Gastroesophageal sphincter (tissue), 4 donors: ENCODE results near the gene CNNM2. TPM values are rescaled to one million over a fixed set of nuclear protein-coding genes. Genes with fewer than 3 reads are reported as not detected.

Experiments used
- ATAC-seq: fragments of 150-250 bp; one replicate; pipeline ENCODE4 v1.9.1; 2016; ENCODE audit warnings: mild to moderate bottlenecking, moderate library complexity
- H3K27ac ChIP-seq, 4 donors: fragments of 200-600 bp; sonication (generic) in 3 of 4; 1 replicate in 3 of 4; 2 replicates in 1 of 4; pipeline ENCODE4 v1.5.1; 2016 to 2019
- H3K27me3 ChIP-seq: fragments of 200-600 bp; sonication (generic); one replicate; pipeline ENCODE4 v1.5.1; 2019
- H3K36me3 ChIP-seq, 2 donors: fragments of 200-600 bp; sonication (generic); one replicate each; pipeline ENCODE4 v1.5.1; 2019; ENCODE audit warnings: control low read depth in 1 of 2
- H3K4me1 ChIP-seq, 3 donors: fragments of 200-600 bp; sonication (generic); 1 replicate in 2 of 3; 2 replicates in 1 of 3; pipeline ENCODE4 v1.5.1; 2016 to 2019; ENCODE audit warnings: control low read depth in 2 of 3
- H3K4me3 ChIP-seq, 2 donors: fragments of 200-600 bp; sonication (generic); one replicate each; pipeline ENCODE4 v1.5.1; 2019; ENCODE audit warnings: mild to moderate bottlenecking in 1 of 2, moderate library complexity in 1 of 2
- H3K9me3 ChIP-seq, 3 donors: fragments of 200-600 bp; sonication (generic); one replicate each; pipeline ENCODE4 v1.5.1; 2017 to 2019; ENCODE audit warnings: control low read depth in 2 of 3
- CTCF ChIP-seq, 4 experiments: fragments of 200-600 bp in 2 of 4; fragments of 450-650 bp in 2 of 4; sonication (generic) in 1 of 4; IDR thresholded peaks; one replicate each; pipeline ENCODE4 v1.5.1; 2017 to 2019; ENCODE audit warnings: antibody characterized with exemption in 4 of 4, mild to moderate bottlenecking in 2 of 4, moderate library complexity in 2 of 4
- EP300 ChIP-seq: sonication (generic); formaldehyde crosslinking; IDR thresholded peaks from one replicate; pipeline ENCODE4 v1.6.1; 2017; ENCODE audit warnings: antibody characterized with exemption, mild to moderate bottlenecking
- POLR2A ChIP-seq, 2 donors: fragments of 450-650 bp; IDR thresholded peaks; one replicate each; pipeline ENCODE4 v1.6.1; 2017; ENCODE audit warnings: antibody characterized with exemption in 2 of 2, mild to moderate bottlenecking in 2 of 2, moderate library complexity in 1 of 2
- POLR2AphosphoS5 ChIP-seq: sonication (generic); formaldehyde crosslinking; IDR thresholded peaks from one replicate; pipeline ENCODE4 v1.6.1; 2017; ENCODE audit warnings: antibody characterized with exemption
- WGBS, 2 donors: methylation state at CpG; one replicate each; pipeline ENCODE4 v1.1.5; 2018; ENCODE audit warnings: low coverage in 1 of 2; 5-methylcytosine and 5-hydroxymethylcytosine counted together
- total RNA-seq, 4 donors: library from RNA; depleted of rRNA; stranded (reverse); fragments of >200 nt; gene quantifications; one replicate each; pipeline ENCODE4 v1.1.0, GENCODE V29; 2016

CNNM2 gene
- total RNA-seq, 4 donors from 2014 or later: 3.8 to 10.7 (median 7.5) TPM

GRCh38 chr10:102946992-102947391, 28.9 kb downstream of the CNNM2 start:
- Histone ChIP-seq H3K4me3 (no peak overlapping the region), H3K27me3 (no peaks in the 10 kb centered on the region), H3K36me3 (no peaks in the 10 kb centered on the region), H3K4me1 (no peaks in the 10 kb centered on the region), H3K27ac (no peak overlapping the region), H3K9me3 (no peaks in the 10 kb centered on the region)
- ATAC-seq: no peak
- no peak for TF ChIP-seq POLR2A (IDR thresholded peaks at IDR 0.05)
- TF ChIP-seq POLR2AphosphoS5: no peak
- TF ChIP-seq EP300: no peak
- TF ChIP-seq CTCF (IDR thresholded peaks at IDR 0.05): no peak
- 68 to 69% methylated on average over 2 of the region's 2 CpGs for WGBS, 2 donors

GRCh38 chr10:102948176-102948575, 30.1 kb downstream of the CNNM2 start:
- no peaks in the 10 kb centered on the region for H3K27me3 ChIP-seq
- 90 to 95% methylated on average over 3 to 4 of the region's 4 CpGs for WGBS, 2 donors
- no peaks in the 10 kb centered on the region for H3K36me3 ChIP-seq
- H3K4me1 ChIP-seq: no peaks in the 10 kb centered on the region
- no peak for ATAC-seq
- no peak overlapping the region for H3K27ac ChIP-seq
- no peaks in the 10 kb centered on the region for H3K9me3 ChIP-seq
- no peak overlapping the region for H3K4me3 ChIP-seq
- TF ChIP-seq CTCF (IDR thresholded peaks at IDR 0.05) (no peak), EP300 (no peak), POLR2A (IDR thresholded peaks at IDR 0.05) (no peak), POLR2AphosphoS5 (no peak)

- no peak for ATAC-seq
- TF ChIP-seq EP300 (no peak), POLR2AphosphoS5 (no peak), CTCF (IDR thresholded peaks at IDR 0.05) (no peak), POLR2A (IDR thresholded peaks at IDR 0.05) (no peak)
- WGBS, 2 donors: 96 to 97% methylated on average over 3 of the region's 3 CpGs
Observed at GRCh38 chr10:102948786-102949185, 30.7 kb downstream of the CNNM2 start.

GRCh38 chr10:102949916-102950315, 31.8 kb downstream of the CNNM2 start:
- no peak overlapping the region for H3K27ac ChIP-seq
- 88 to 89% methylated on average over 4 of the region's 4 CpGs for WGBS, 2 donors
- TF ChIP-seq CTCF (IDR thresholded peaks at IDR 0.05): no peak
- no peak for TF ChIP-seq POLR2A (IDR thresholded peaks at IDR 0.05)
- TF ChIP-seq POLR2AphosphoS5: no peak
- no peak for TF ChIP-seq EP300
- H3K4me1 ChIP-seq: no peaks in the 10 kb centered on the region
- no peaks in the 10 kb centered on the region for H3K36me3 ChIP-seq
- H3K27me3 ChIP-seq: no peaks in the 10 kb centered on the region
- no peak overlapping the region for H3K4me3 ChIP-seq
- no peak for ATAC-seq
- no peaks in the 10 kb centered on the region for H3K9me3 ChIP-seq

More at GRCh38 chr10:102948786-102949185, 30.7 kb downstream of the CNNM2 start:
- H3K27ac ChIP-seq: no peak overlapping the region
- H3K4me1 ChIP-seq: no peaks in the 10 kb centered on the region
- H3K9me3 ChIP-seq: no peaks in the 10 kb centered on the region
- H3K36me3 ChIP-seq: no peaks in the 10 kb centered on the region
- H3K4me3 ChIP-seq: no peak overlapping the region
- no peaks in the 10 kb centered on the region for H3K27me3 ChIP-seq

- no peak for ATAC-seq
- Histone ChIP-seq H3K4me1 (no peaks in the 10 kb centered on the region), H3K4me3 (no peak overlapping the region), H3K27me3 (no peaks in the 10 kb centered on the region), H3K36me3 (no peaks in the 10 kb centered on the region), H3K9me3 (no peaks in the 10 kb centered on the region), H3K27ac (no peak overlapping the region)
- WGBS, 2 donors: 95 to 100% methylated on average over 2 of the region's 3 CpGs
- TF ChIP-seq POLR2AphosphoS5: no peak
- no peak for TF ChIP-seq POLR2A (IDR thresholded peaks at IDR 0.05)
- TF ChIP-seq CTCF (IDR thresholded peaks at IDR 0.05): no peak
- TF ChIP-seq EP300: no peak
Observed at GRCh38 chr10:102951316-102951715, 33.2 kb downstream of the CNNM2 start.
